NCI-H146 treated with DMSO at 0.1 percent for 48 hours (cell line): ENCODE measurements around the gene FICD.
"Not testable (repeated sequence)": the region's sequence is repeated elsewhere in the genome, so short reads cannot be mapped to it uniquely, and the experiment has no call there.

Experiments
- DNase-seq: peaks from one replicate; lab custom pipeline; 2025; ENCODE audit not compliant: unreplicated experiment; lab: John Stamatoyannopoulos, UW

FICD gene

GRCh38 chr12:108514973-108515814, at the start of gene FICD:
TSS of gene FICD (plus strand) at chr12:108515277. CDS start at chr12:108516973, 1,696 bp downstream.
- DNase-seq, result peak; percentile 98

- no peak for DNase-seq
Measured at GRCh38 chr12:108465417-108465816, 49.7 kb upstream of the FICD start.

DNA sequence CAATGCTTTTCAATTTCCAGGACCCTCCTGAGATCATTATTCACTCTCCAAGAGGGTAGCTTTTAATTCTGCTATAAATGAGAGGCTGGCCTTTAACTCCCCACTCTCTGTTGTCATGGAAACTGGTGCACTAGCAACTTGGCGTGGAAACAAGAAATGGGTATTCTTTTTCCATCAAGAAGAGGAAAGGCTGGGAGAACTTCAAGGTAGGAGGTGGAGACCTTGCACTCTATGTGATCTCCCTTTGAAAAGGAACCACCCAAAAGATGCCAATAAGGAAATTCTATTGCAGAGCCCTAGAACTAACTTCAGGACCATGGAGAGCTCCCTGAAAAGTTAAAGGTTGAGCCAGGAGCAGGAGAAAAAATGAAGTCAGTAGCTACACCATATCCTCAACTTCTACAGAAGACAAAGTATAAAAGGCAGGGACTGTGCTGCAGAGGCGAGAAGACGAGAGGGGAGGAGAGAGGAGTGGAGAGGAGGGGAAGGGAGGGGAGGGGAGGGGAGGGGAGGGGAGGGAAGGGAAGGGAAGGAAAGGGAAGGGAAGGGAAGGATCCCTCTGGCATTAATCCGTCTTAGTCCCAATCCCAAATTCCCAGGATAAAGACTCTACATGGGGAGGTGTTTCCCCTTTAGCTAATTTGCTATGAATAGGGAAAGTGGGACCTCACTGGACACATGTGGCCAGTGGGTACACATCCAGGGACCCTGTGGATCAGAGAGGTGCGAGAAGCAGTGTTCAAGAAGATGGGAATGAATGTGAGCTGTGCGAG, 46.7 kb upstream of the FICD start:
- no peak for DNase-seq

GRCh38 chr12:108473400-108474055, 41.5 kb upstream of the FICD start:
- no peak for DNase-seq

- DNase-seq, result no peak
Measured at GRCh38 chr12:108475396-108475795, 39.7 kb upstream of the FICD start.

- DNase-seq, result peak; percentile 17
Measured at GRCh38 chr12:108477055-108477880, 37.8 kb upstream of the FICD start.

GRCh38 chr12:108477881-108478259, 37.2 kb upstream of the FICD start:
- no peak for DNase-seq

DNA sequence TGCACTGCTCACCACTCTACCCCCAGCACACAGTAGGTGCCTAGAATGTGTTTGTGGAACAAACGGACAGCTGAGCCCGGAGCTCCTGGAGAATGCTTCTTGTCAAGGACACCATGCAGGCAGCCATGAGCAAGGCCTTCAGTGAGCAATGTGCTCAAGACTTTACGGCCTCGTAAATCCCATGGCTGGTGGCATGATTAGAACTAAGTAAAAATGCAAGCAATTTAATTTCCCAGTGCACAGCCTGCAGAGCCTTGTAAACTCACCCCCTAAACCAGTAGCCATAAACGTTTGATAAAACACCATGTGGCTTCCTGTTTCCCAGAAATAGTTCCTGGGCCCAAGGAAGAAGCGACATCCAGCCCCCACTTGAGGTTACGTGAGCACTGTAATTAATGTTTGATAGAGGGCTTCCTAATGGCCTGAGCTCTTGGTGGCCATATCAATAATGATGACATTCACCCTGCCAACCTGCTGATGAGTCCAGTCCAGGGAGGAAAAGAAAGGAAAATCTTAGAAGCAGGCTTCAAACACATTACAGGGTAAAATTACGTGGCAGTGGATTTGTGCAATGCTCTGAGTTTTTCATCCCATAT, 36.4 kb upstream of the FICD start:
- DNase-seq, result no peak

DNA sequence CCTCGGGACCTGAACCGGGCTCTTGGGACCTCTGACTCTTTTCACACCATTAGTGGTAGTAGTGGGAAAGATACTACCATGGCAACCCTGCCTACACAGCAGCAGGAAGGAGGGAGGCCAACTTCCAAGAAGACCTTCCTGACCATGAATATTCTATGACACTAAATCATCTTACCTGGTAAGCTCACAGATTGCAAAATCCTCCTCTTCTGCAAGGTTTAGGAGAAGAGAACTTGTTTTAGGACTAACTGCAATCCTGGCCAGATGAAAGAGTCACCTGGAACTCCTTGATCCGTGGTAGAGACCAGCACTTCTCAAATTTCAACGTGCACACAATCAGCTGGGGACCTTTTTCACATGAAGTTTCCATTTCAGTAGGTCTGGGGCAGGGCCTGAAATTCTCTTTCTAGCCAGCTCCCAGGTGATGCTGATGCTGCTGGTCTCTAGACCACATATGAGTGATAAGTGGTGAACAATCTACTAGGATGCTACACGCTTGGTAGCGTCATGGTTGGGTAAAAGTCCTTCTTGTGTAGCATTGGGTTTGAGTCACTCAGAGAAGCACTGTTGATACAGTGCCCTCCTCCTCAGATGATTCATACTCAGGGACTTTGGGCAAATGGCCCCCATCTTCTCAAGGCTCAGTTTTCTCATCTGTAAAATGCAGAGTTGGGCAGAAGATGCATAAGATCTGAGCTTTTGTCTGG, 35.6 kb upstream of the FICD start:
- DNase-seq, result no peak

- DNase-seq, result no peak
Measured at GRCh38 chr12:108482717-108483212, 32.3 kb upstream of the FICD start.

GRCh38 chr12:108483213-108484059, 31.6 kb upstream of the FICD start:
- no peak for DNase-seq

DNA sequence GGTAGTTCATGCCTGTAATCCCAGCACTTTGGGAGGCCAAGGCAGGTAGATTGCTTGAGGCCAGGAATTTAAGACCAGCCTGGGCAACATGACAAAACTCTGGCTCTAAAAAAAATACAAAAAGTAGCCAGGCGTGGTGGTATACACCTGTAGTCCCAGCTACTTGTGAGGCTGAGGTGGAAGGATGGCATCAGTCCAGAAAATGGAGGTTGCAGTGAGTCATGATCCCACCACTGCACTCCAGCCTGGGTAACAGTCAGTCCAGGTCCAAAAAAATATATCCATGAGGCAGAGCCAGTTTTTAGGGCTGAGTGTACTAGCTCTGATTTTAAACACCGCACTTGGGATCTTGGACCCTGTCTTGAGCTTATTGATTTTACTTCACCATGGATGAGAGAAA, 30.6 kb upstream of the FICD start:
- no peak for DNase-seq

- no peak for DNase-seq
Measured at GRCh38 chr12:108484845-108485244, 30.2 kb upstream of the FICD start.

DNA sequence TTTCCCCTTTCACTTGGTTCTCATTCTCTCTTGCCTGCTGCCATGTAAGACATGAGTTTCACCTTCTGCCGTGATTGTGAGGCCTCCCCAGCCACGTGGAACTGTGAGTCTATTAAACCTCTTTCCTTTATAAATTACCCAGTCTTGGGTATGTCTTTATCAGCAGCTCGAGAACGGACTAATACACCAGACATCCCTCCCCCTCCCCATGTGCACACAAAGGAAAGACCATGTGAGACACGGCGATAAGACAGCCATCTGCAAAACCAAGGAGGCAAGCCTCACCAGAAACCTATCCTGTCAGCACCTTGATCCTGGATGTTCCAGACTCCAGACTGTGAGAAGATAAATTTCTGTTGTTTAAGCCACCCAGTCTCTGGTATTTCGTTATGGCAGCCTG, 29.7 kb upstream of the FICD start:
- not testable (repeated sequence) for DNase-seq

- DNase-seq, result not testable (repeated sequence)
Measured at GRCh38 chr12:108487029-108487428, 28.0 kb upstream of the FICD start.

DNA sequence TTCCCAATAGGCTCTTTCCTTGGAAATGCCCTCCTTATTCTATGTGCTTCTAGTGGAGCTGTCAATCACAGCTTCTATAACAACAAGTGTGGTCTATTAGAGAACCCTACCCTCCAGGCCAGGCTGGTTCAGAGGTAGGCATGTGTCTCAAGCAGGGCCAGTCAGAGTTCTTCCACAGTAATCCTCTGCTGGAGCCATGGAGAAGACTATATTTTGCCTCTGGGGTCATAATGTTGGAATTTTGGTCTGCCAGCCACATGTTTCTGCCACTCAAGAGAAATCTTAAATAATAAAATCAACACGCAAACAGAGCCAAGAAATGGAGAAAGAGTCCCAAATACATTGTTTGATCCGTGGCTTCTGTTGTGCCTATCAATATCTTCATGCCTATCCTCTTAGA, 23.8 kb upstream of the FICD start:
- no peak for DNase-seq

DNA sequence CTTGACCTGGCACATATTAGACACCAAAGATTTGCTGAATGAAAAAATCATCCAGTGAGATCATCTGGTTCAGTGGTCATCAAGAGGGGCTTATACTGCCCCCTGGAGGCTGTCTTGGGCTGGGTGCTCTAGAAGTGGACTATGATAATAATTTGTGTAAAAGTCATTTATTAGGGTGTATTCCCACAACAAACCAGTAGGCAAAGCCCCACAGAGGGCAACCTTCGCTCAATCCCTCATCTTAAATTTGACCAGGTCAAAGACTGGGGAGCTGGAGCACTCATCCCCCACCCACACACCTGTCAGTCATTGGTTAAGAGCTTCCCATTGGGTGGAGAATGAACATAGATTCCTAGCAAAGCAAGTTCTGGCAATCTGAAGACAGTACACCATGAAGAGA, 20.0 kb upstream of the FICD start:
- DNase-seq, result no peak

DNA sequence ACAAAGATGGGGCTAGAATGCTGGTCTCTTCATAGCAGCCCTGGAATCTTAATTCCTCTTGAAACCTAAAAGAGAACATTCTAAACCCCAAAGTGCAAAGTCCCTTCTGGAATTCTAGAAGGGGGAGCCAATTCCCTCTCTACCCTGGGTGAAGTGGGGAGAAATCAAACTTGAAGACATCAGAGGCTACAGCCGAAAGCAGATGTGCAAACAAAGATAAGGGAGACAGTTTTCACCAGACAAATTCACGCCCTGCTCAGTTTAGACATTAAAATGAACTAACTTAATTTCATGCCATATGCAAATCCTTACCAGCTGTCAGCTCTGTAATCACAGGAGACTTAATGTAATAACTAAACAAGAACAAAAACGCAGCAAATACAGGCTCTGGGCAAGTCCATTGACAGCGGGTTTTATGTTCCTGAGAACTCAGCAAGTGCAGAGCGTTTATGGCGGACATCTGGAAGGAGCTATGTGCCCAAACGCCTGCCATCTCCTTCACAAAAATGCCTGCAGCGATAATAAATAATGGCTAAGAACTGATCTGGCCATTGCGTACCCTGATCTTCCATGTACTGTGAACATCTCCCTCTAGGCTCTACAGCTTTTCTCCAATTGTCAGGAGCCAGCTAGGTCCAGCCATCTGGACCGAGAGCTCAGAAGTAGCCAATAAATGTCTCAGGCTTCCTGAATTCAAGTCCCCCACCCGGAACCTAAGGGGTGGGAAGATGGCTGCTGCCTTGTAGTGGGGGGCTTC, 19.1 kb upstream of the FICD start:
- DNase-seq, result no peak
